B cell (primary cell): ENCODE results near the gene HSP90B1. TPM values are rescaled to one million over a fixed set of nuclear protein-coding genes. Genes with fewer than 3 reads are reported as not detected.

ENCODE experiments used
- ATAC-seq: fragments of 200-7000 bp; cut with Tn5 transposase; one replicate; pipeline ENCODE4 v1.10.0; 2021; ENCODE audit warnings: low read depth, mild to moderate bottlenecking, moderate number of reproducible peaks, moderate library complexity
- CTCF ChIA-PET: fragments of 350-600 bp; sonication (Branson Sonifier 250); formaldehyde crosslinking; loops from one replicate; lab custom pipeline; 2021; ENCODE audit warnings: antibody characterized with exemption, inconsistent platforms; lab: Charles Lee
- POLR2A ChIA-PET: fragments of 350-600 bp; sonication (Branson Sonifier 250); formaldehyde crosslinking; loops from one replicate; lab custom pipeline; 2021; ENCODE audit warnings: antibody characterized with exemption; lab: Charles Lee
- DNase-seq: peaks from one replicate; pipeline ENCODE4 v3.0.0; 2013
- H2AFZ ChIP-seq: 2 replicates; pipeline ENCODE4 v1.6.1; 2012; ENCODE audit warnings: mild to moderate bottlenecking, low read depth, low read length; ENCODE audit not compliant: insufficient read depth, poor library complexity, severe bottlenecking
- H3K27ac ChIP-seq, 2 donors: 1 replicate in 1 of 2; 2 replicates in 1 of 2; pipeline ENCODE4 v1.5.1; 2012 to 2013; ENCODE audit warnings: low read length in 2 of 2, mild to moderate bottlenecking in 2 of 2, moderate library complexity in 1 of 2
- H3K27me3 ChIP-seq, 4 experiments: fragments of 200-600 bp in 1 of 4; sonication (generic) in 1 of 4; replicated peaks in 1 of 4; 1 replicate in 2 of 4; 2 replicates in 2 of 4; pipeline versions ENCODE4 v1.6.1 to v1.7.0; 2013 to 2016; ENCODE audit warnings: low read length in 3 of 4, mild to moderate bottlenecking in 2 of 4, mixed read lengths in 1 of 4, moderate library complexity in 1 of 4; ENCODE audit not compliant: insufficient read depth in 4 of 4, control insufficient read depth in 3 of 4; ENCODE audit errors: control extremely low read depth in 1 of 4
- H3K36me3 ChIP-seq, 2 experiments: replicated peaks in 1 of 2; 1 replicate in 1 of 2; 2 replicates in 1 of 2; pipeline versions ENCODE4 v1.6.1 to v1.7.1; 2013; ENCODE audit warnings: low read length in 1 of 2; ENCODE audit not compliant: insufficient read depth in 2 of 2, control insufficient read depth in 1 of 2; ENCODE audit errors: control extremely low read depth in 1 of 2, extremely low read depth in 1 of 2
- H3K4me1 ChIP-seq, 2 donors: fragments of 200-600 bp in 1 of 2; sonication (generic) in 1 of 2; 1 replicate in 1 of 2; 2 replicates in 1 of 2; pipeline versions ENCODE4 v1.5.1 to v1.6.1; 2013 to 2017; ENCODE audit warnings: low read length in 2 of 2; ENCODE audit not compliant: control insufficient read depth in 2 of 2, insufficient read depth in 2 of 2
- H3K4me2 ChIP-seq: replicated peaks from 2 replicates; pipeline ENCODE3; 2012; ENCODE audit warnings: mild to moderate bottlenecking, low read depth, low read length; ENCODE audit not compliant: poor library complexity, severe bottlenecking
- H3K4me3 ChIP-seq, 5 experiments: fragments of 200-600 bp in 1 of 5; sonication (generic) in 1 of 5; 1 replicate in 3 of 5; 2 replicates in 2 of 5; pipeline versions ENCODE4 v1.5.1 to v1.7.0; 2011 to 2016; ENCODE audit warnings: low read length in 4 of 5, mild to moderate bottlenecking in 4 of 5, low read depth in 2 of 5, control low read depth in 1 of 5, moderate library complexity in 1 of 5; ENCODE audit not compliant: insufficient read depth in 1 of 5; ENCODE audit errors: control extremely low read depth in 1 of 5, extremely low read depth in 1 of 5
- H3K79me2 ChIP-seq: fragments of 200-600 bp; sonication (generic); one replicate; pipeline ENCODE4 v1.6.0; 2016; ENCODE audit warnings: low read length; ENCODE audit not compliant: control insufficient read depth, insufficient read depth
- H3K9ac ChIP-seq: fragments of 200-600 bp; sonication (generic); 2 replicates; pipeline ENCODE4 v1.6.1; 2017; ENCODE audit warnings: mild to moderate bottlenecking, low read length, moderate library complexity
- H3K9me3 ChIP-seq, 3 donors: one replicate each; pipeline versions ENCODE4 v1.6.1 to v1.7.1; 2013; ENCODE audit warnings: low read length in 2 of 3; ENCODE audit not compliant: control insufficient read depth in 2 of 3, insufficient read depth in 1 of 3; ENCODE audit errors: control extremely low read depth in 1 of 3
- H4K20me1 ChIP-seq: 2 replicates; pipeline ENCODE4 v1.6.0; 2012; ENCODE audit warnings: mild to moderate bottlenecking, low read length; ENCODE audit not compliant: insufficient read depth, control insufficient read depth, poor library complexity, severe bottlenecking
- H3K27ac Mint-ChIP-seq: one replicate; pipeline ENCODE4 v1.8.0; 2021; ENCODE audit warnings: mixed read lengths
- H3K27me3 Mint-ChIP-seq: one replicate; pipeline ENCODE4 v1.8.0; 2021; ENCODE audit warnings: mixed read lengths
- H3K4me1 Mint-ChIP-seq: one replicate; pipeline ENCODE4 v1.8.0; 2021; ENCODE audit warnings: mixed read lengths
- H3K4me3 Mint-ChIP-seq: one replicate; pipeline ENCODE4 v1.8.0; 2021; ENCODE audit warnings: mixed read lengths
- H3K9me3 Mint-ChIP-seq: one replicate; pipeline ENCODE4 v1.8.0; 2022; ENCODE audit warnings: mixed read lengths; ENCODE audit not compliant: insufficient read depth
- EZH2 ChIP-seq: IDR thresholded peaks from 2 replicates; pipeline ENCODE4 v1.6.1; 2012; ENCODE audit warnings: borderline replicate concordance, low read depth, mild to moderate bottlenecking, moderate library complexity, low read length; ENCODE audit not compliant: insufficient read depth, poor library complexity, severe bottlenecking
- WGBS: methylation state at CpG from one replicate; pipeline ENCODE4 v1.1.5; 2013; ENCODE audit warnings: missing lambda C conversion rate; ENCODE audit not compliant: insufficient coverage; 5-methylcytosine and 5-hydroxymethylcytosine counted together
- intact Hi-C: fragments of 100-400 bp; cut with micrococcal nuclease; formaldehyde crosslinking; loops from one replicate; pipeline ENCODE4 v1.10.0; 2022
- polyA plus RNA-seq: library from polyadenylated mRNA; depleted of rRNA; stranded (reverse); fragments of >200 nt; gene quantifications from 2 replicates; pipeline ENCODE4 v1.2.3, GENCODE V29; 2012
- total RNA-seq, 2 donors: library from RNA; stranded (reverse); fragments of 120-200 nt in 1 of 2; gene quantifications; 1 replicate in 1 of 2; 2 replicates in 1 of 2; pipeline versions ENCODE4 v1.2.3 to v1.2.4, GENCODE V29; 2013 to 2022
- TF ChIP-seq, protein P1 (sequence below): fragments of 200-600 bp; IDR thresholded peaks from one replicate; pipeline ENCODE4 v1.8.0; 2022; ENCODE audit warnings: antibody characterized with exemption, mild to moderate bottlenecking

Gene HSP90B1
- total and polyA plus RNA-seq, 2 donors (not counting 1 experiment from before 2014, with no cell fraction given): 94.5 to 203 TPM

DNA sequence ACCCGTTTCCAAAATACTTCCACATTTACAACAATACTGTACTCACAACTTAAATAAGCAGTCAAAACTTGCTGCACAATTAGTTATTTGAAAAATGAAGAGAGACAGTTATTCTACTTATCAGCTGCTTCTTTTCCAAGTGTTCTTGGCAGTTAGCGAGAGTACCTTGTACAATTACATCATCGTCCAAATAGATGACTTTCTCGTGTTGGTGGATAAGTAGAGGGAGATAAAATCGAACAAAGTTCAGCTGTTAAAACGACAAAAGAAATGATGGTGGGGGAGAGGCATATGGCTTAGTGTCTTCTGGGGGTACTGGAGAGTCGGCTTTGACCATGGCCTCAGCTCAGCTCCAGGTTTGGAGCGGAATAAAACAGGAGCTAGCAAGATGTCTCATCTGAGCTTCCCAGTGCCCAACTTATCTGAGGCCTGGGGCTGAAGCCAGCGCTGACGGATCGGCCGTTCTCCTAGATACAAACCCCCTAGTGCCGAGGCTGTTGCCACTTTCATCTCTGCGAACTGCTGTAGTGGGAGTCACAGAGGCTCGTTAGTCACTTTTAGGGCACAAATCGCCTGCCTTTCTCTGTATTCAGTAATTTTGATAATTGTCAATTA lies 67.2 kb downstream of the HSP90B1 start:
- no peak overlapping the region for H3K27ac Mint-ChIP-seq

More for the DNA sequence above, 67.2 kb downstream of the HSP90B1 start:
- no peak overlapping the region for H3K4me3 Mint-ChIP-seq
- peaks cover 28% of the 10 kb centered on the region for H3K27me3 Mint-ChIP-seq
- POLR2A ChIA-PET: no interaction called here
- H3K27me3 ChIP-seq: peaks cover 0 to 8% (median 5%) of the 10 kb centered on the region in 4 experiments
- no peak for DNase-seq
- H3K36me3 ChIP-seq: no peaks in the 10 kb centered on the region
- intact Hi-C loops: no loop called here
- ATAC-seq: no peak
- H3K9me3 Mint-ChIP-seq: no peaks in the 10 kb centered on the region
- H3K4me1 Mint-ChIP-seq: no peaks in the 10 kb centered on the region
- H3K79me2 ChIP-seq: no peaks in the 10 kb centered on the region
- H3K4me3 ChIP-seq: no peak overlapping the region
- 94% methylated on average over 10 of the region's 16 CpGs for WGBS
- no peaks in the 10 kb centered on the region for H4K20me1 ChIP-seq
- TF ChIP-seq, protein P1, sequence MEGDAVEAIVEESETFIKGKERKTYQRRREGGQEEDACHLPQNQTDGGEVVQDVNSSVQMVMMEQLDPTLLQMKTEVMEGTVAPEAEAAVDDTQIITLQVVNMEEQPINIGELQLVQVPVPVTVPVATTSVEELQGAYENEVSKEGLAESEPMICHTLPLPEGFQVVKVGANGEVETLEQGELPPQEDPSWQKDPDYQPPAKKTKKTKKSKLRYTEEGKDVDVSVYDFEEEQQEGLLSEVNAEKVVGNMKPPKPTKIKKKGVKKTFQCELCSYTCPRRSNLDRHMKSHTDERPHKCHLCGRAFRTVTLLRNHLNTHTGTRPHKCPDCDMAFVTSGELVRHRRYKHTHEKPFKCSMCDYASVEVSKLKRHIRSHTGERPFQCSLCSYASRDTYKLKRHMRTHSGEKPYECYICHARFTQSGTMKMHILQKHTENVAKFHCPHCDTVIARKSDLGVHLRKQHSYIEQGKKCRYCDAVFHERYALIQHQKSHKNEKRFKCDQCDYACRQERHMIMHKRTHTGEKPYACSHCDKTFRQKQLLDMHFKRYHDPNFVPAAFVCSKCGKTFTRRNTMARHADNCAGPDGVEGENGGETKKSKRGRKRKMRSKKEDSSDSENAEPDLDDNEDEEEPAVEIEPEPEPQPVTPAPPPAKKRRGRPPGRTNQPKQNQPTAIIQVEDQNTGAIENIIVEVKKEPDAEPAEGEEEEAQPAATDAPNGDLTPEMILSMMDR: no peak
- no peak for TF ChIP-seq EZH2
- no peaks in the 10 kb centered on the region for H3K9me3 ChIP-seq
- no peak overlapping the region for H3K9ac ChIP-seq
- no peaks in the 10 kb centered on the region for H3K4me1 ChIP-seq
- no peak overlapping the region for H2AFZ ChIP-seq
- no peak overlapping the region for H3K4me2 ChIP-seq
- H3K27ac ChIP-seq: no peak overlapping the region
- CTCF ChIA-PET: interaction anchor here (1.1 to 1.4 kb wide), 2 partner anchors 9 to 449 kb away, joined by 3 read pairs; no protein-coding TSS in a partner anchor

Other genes with a start within 250 kb of the HSP90B1 start
- gene NT5DC3, start 89.2 kb upstream of the HSP90B1 start, total RNA-seq: 10.6 and 14.7 TPM in 2 replicates
- 3.1 and 4.4 TPM in 2 replicates for gene NT5DC3, start 89.2 kb upstream of the HSP90B1 start, polyA plus RNA-seq
- 35.5 and 40.5 TPM in 2 replicates for gene TDG, start 35.5 kb downstream of the HSP90B1 start, total RNA-seq
- 8.6 and 14.9 TPM in 2 replicates for gene TDG, start 35.5 kb downstream of the HSP90B1 start, polyA plus RNA-seq
- not detected in 2 replicates for gene GLT8D2, start 119.8 kb downstream of the HSP90B1 start, total RNA-seq
- gene GLT8D2, start 119.8 kb downstream of the HSP90B1 start, polyA plus RNA-seq: 0.09 TPM in 1 of 2 replicates, not detected in the other
- 10.5 and 11.6 TPM in 2 replicates for gene HCFC2, start 134.1 kb downstream of the HSP90B1 start, total RNA-seq
- 8.2 and 11.1 TPM in 2 replicates for gene HCFC2, start 134.1 kb downstream of the HSP90B1 start, polyA plus RNA-seq
- gene NFYB, start 207.8 kb downstream of the HSP90B1 start, total RNA-seq: 20.2 and 27.2 TPM in 2 replicates
- 11.7 and 15.2 TPM in 2 replicates for gene NFYB, start 207.8 kb downstream of the HSP90B1 start, polyA plus RNA-seq